ENCODE measurements around the gene IMMP1L.
A peak's percentile ranks its signal among the peaks of the same experiment; 100 is the strongest.

Gene IMMP1L

DNA sequence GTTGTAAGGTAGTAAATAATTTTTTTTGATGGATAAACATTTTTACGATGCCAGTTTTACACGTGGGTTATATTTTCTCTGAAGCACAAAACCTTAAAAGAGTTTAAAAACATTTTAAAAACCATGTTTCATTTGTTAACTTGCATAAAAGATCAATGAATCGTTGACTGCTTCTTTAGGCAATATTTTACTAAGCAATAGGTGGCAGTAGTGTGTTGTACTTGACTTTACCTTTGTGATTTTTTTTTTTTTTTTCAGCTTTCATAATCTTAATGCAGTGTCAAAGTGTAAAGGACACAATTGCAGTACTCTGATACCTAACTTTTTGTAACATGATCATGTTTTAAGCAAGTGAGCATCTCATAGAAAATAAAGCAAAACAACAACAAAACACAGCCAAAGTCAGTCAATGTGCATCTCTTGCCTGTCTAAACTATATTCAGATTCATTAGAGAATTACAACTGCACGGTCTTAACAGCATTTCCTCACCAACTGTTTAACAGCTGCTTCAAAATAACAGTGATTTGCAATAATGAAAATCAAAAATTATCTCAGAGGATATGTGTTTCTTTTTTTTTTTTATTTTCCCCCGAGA is 112.1 kb downstream of the IMMP1L start:
- 100% methylated on average over 1 of the region's 5 CpGs; no CpG with 5 or more reads in 1 of the 2 experiments for WGBS, 2 experiments (ENCODE audit: insufficient coverage in 2 of 2)
- Histone ChIP-seq H3K27ac (ENCODE audit: low read depth, low read length, severe bottlenecking) (no peak overlapping the region), H3K4me3 (ENCODE audit: extremely low read depth, insufficient read depth, low read length, poor library complexity, severe bottlenecking) (no peak overlapping the region), H3K4me1 (ENCODE audit: control insufficient read depth, insufficient read depth, low read length, poor library complexity, severe bottlenecking) (no peaks in the 10 kb centered on the region), H3K36me3 (ENCODE audit: control insufficient read depth, insufficient read depth, low read length) (peaks cover 8% of the 10 kb centered on the region), H3K9me3 (ENCODE audit: control insufficient read depth, low read length) (peaks cover 6% of the 10 kb centered on the region)

DNA sequence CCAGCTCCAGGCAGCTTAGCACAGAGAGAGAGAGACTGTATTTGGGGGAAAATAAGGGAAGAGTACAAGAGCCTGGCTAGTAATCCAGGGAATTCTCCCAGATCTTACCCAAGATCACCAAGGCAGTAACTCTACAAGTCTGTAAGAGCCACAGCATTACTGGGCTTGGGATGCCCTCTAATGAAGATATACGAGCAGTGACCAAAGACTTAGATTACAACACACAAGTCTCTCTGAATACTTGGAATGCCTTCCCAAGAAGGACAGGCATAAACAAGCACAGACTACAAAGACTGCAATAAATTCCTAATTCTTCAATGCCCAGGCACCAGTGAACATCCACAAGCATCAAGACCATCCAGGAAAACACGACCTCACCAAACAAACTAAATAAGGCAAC is 122.0 kb downstream of the IMMP1L start:
- Histone ChIP-seq H3K9me3 (ENCODE audit: control insufficient read depth, low read length) (no peaks in the 10 kb centered on the region), H3K4me3 (ENCODE audit: extremely low read depth, insufficient read depth, low read length, poor library complexity, severe bottlenecking) (no peak overlapping the region), H3K36me3 (ENCODE audit: control insufficient read depth, insufficient read depth, low read length) (no peaks in the 10 kb centered on the region), H3K27ac (ENCODE audit: low read depth, low read length, severe bottlenecking) (peak overlapping the region; percentile 65), H3K4me1 (ENCODE audit: control insufficient read depth, insufficient read depth, low read length, poor library complexity, severe bottlenecking) (no peaks in the 10 kb centered on the region)
- WGBS, 2 experiments (ENCODE audit: insufficient coverage in 2 of 2) = 67 to 80% methylated on average over 1 of the region's 2 CpGs

DNA sequence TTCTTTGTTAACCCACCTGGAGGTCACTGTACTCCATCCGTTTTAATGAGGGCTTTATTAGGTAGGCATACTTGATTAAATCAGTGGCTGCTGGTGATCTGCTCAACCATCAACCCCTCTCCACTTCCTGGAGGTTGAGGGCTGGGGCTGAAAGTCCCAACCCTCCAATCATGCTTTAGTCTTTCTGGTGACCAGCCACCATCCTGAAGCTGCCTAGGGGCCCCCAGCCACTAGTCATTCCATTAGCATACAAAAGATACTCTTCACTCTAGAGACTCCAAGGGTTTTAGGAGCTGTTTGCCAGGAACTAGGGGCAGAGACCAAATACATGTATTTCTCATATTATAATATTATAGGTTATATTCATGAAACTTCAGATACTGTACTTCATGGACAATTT is 126.3 kb downstream of the IMMP1L start:
- WGBS, 2 experiments (ENCODE audit: insufficient coverage in 2 of 2) = no CpG with 5 or more reads among the region's 1 CpG

More for the DNA sequence above, 126.3 kb downstream of the IMMP1L start:
- H3K4me3 ChIP-seq (ENCODE audit: extremely low read depth, insufficient read depth, low read length, poor library complexity, severe bottlenecking) = no peak overlapping the region
- H3K27ac ChIP-seq (ENCODE audit: low read depth, low read length, severe bottlenecking) = no peak overlapping the region
- H3K36me3 ChIP-seq (ENCODE audit: control insufficient read depth, insufficient read depth, low read length) = no peaks in the 10 kb centered on the region
- H3K4me1 ChIP-seq (ENCODE audit: control insufficient read depth, insufficient read depth, low read length, poor library complexity, severe bottlenecking) = no peaks in the 10 kb centered on the region
- no peaks in the 10 kb centered on the region for H3K9me3 ChIP-seq (ENCODE audit: control insufficient read depth, low read length)

Measured in mesodermal cell (in vitro differentiated cells).